Left lung (tissue), 10 donors: ENCODE results near the gene ACSM5. TPM values are rescaled to one million over a fixed set of nuclear protein-coding genes. Genes with fewer than 3 reads are reported as not detected.
"Not testable (repeated sequence)": the region's sequence is repeated elsewhere in the genome, so short reads cannot be mapped to it uniquely, and the experiment has no call there.

ENCODE experiments used
- ATAC-seq: fragments of 200-7000 bp; cut with Tn5 transposase; one replicate; pipeline ENCODE4 v1.9.1; 2020; ENCODE audit warnings: moderate library complexity
- DNase-seq, 4 donors: peaks; one replicate each; pipeline ENCODE4 v3.0.0-alpha.2; 2013 to 2020
- H3K27ac ChIP-seq, 2 donors: fragments of 200-600 bp; sonication (generic) in 1 of 2; one replicate each; pipeline versions ENCODE4 v1.5.0 to v1.8.0; 2020 to 2021
- H3K27me3 ChIP-seq, 2 donors: fragments of 200-600 bp; sonication (generic) in 1 of 2; one replicate each; pipeline versions ENCODE4 v1.5.0 to v1.8.0; 2020 to 2021
- H3K36me3 ChIP-seq, 2 donors: fragments of 200-600 bp; sonication (generic) in 1 of 2; one replicate each; pipeline versions ENCODE4 v1.5.0 to v1.8.0; 2020 to 2021
- H3K4me1 ChIP-seq, 2 donors: fragments of 200-600 bp; one replicate each; pipeline ENCODE4 v1.8.0; 2021
- H3K4me3 ChIP-seq, 2 donors: fragments of 200-600 bp; sonication (generic) in 1 of 2; one replicate each; pipeline versions ENCODE4 v1.5.0 to v1.8.0; 2020 to 2021; ENCODE audit warnings: mild to moderate bottlenecking in 1 of 2
- H3K9me3 ChIP-seq, 2 donors: fragments of 200-600 bp; sonication (generic) in 1 of 2; one replicate each; pipeline versions ENCODE4 v1.5.0 to v1.8.0; 2020 to 2021
- CTCF ChIP-seq, 2 donors: fragments of 200-600 bp; sonication (generic) in 1 of 2; IDR thresholded peaks; one replicate each; pipeline versions ENCODE4 v1.5.0 to v1.8.0; 2021; ENCODE audit warnings: antibody characterized with exemption in 2 of 2
- intact Hi-C, 2 donors: fragments of 100-400 bp; cut with DNase I; formaldehyde crosslinking; loops; one replicate each; pipeline versions ENCODE4 v1.11.2 to v1.14.2; 2022
- polyA plus RNA-seq, 6 donors: library from polyadenylated mRNA; unstranded; fragments of 120-200 nt; gene quantifications; one replicate each; pipeline ENCODE4 v1.2.1, GENCODE V29; 2013; ENCODE audit not compliant: insufficient read length in 6 of 6
- total RNA-seq, 2 donors: library from RNA; stranded (reverse); fragmentation: NEBNext Ultra II Directional; extraction: Animal tissue kit (Norgen Biotek cat#: 25700); gene quantifications; one replicate each; pipeline ENCODE4 v1.2.1, GENCODE V29; 2021
- donor health status: DM: no; HTN: yes; CAD: no.
- donor health status: DM: no; HTN: no; CAD: no.

The ACSM5 gene
- total and polyA plus RNA-seq, 8 donors = 0.24 to 3.1 (median 0.65) TPM

DNA sequence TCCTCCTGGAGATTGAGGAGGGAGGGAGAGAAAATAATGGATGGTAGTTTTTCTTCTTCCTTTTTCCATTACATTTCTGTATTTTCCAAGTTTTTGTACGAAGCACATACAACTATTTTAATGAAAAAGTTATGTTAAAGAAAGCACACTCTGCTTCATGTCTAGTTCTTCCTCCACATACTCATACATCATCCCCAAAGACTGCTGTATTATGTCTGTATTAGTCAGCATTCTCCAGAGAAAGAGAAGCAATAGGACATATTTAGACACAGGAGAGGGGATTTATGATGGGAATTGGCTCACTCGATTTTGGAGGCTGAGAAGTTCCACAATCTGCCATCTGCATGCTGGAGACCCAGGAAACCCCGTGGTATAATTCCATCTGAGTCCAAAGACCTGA, 31.9 kb downstream of the ACSM5 start:
- Histone ChIP-seq H3K36me3 (no peaks in the 10 kb centered on the region), H3K4me1 (no peaks in the 10 kb centered on the region), H3K27me3 (no peaks in the 10 kb centered on the region), H3K9me3 (no peaks in the 10 kb centered on the region), H3K27ac (no peak overlapping the region), H3K4me3 (no peak overlapping the region)
- no peak for TF ChIP-seq CTCF (IDR thresholded peaks at IDR 0.05)
- peak; percentile 34 for ATAC-seq
- DNase-seq = no peak
- intact Hi-C loops = no loop called here

DNA sequence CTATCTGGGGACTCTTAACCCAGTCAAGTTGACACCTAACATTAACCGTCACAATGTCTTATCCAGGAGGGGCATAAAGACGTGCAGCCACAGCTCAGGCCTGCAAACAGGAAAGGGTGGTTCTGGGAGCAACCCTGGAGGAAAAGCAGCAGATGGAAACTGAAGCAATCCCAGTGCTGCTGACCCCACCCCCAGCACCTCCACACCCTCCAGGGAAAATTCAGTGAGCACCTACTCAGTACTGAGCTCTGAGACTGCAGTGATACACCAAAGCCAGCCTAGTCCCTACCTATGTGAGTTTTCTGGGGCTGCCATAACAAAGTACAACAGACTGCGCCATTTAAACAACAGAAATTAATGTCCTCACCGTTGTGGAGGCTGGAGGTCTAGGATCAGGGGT, 32.5 kb downstream of the ACSM5 start:
- H3K36me3 ChIP-seq, ATAC-seq, H3K27ac ChIP-seq, H3K4me3 ChIP-seq, DNase-seq, intact Hi-C loops, H3K9me3 ChIP-seq, H3K27me3 ChIP-seq, H3K4me1 ChIP-seq: not testable (repeated sequence)

- H3K36me3 ChIP-seq, DNase-seq, H3K9me3 ChIP-seq, ATAC-seq, H3K27me3 ChIP-seq, H3K4me3 ChIP-seq, H3K27ac ChIP-seq, H3K4me1 ChIP-seq, intact Hi-C loops: not testable (repeated sequence)
Measured at GRCh38 chr16:20446652-20447393, 37.5 kb downstream of the ACSM5 start.

GRCh38 chr16:20451364-20451763, 42.0 kb downstream of the ACSM5 start, which contains the start of gene ACSM2A:
Gene ACSM2A, plus strand, starts transcription at chr16:20451521. Its CDS starts 8,594 bp downstream, at chr16:20460115.
- H3K9me3 ChIP-seq, H3K36me3 ChIP-seq, H3K27me3 ChIP-seq, intact Hi-C loops, ATAC-seq, H3K4me1 ChIP-seq, DNase-seq, H3K4me3 ChIP-seq, H3K27ac ChIP-seq: not testable (repeated sequence)

DNA sequence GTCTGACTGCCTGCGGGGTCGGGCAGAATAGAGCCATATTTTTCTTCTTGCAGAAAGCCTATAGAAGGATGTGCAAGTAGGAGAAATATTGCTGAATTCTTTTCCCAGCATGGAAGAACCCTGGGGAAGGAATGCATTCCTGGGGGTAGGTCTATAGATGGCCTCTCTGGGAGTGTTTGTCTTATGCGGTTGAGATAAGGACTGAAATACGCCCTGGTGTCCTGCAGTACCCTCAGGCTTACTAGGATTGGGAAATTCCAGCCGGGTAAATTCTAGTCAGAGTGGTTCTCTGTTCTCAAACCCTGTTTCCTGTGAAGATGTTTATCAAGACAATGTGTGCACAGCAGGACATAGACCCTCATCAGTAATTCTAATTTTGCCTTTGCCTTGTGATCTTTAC, 44.3 kb downstream of the ACSM5 start:
- intact Hi-C loops, H3K4me1 ChIP-seq, ATAC-seq: not testable (repeated sequence)

GRCh38 chr16:20459227-20459626, 49.9 kb downstream of the ACSM5 start:
- H3K27ac ChIP-seq, H3K4me1 ChIP-seq, DNase-seq, H3K9me3 ChIP-seq, H3K27me3 ChIP-seq, ATAC-seq, intact Hi-C loops, H3K4me3 ChIP-seq, H3K36me3 ChIP-seq: not testable (repeated sequence)

More for the DNA sequence above, 44.3 kb downstream of the ACSM5 start:
- not testable (repeated sequence) for H3K36me3 ChIP-seq, DNase-seq, H3K27me3 ChIP-seq, H3K9me3 ChIP-seq, H3K27ac ChIP-seq, H3K4me3 ChIP-seq

GRCh38 chr16:20460313-20460712, 51.0 kb downstream of the ACSM5 start:
- DNase-seq, H3K9me3 ChIP-seq, intact Hi-C loops, H3K4me1 ChIP-seq, ATAC-seq, H3K4me3 ChIP-seq, H3K27ac ChIP-seq, H3K27me3 ChIP-seq, H3K36me3 ChIP-seq: not testable (repeated sequence)

DNA sequence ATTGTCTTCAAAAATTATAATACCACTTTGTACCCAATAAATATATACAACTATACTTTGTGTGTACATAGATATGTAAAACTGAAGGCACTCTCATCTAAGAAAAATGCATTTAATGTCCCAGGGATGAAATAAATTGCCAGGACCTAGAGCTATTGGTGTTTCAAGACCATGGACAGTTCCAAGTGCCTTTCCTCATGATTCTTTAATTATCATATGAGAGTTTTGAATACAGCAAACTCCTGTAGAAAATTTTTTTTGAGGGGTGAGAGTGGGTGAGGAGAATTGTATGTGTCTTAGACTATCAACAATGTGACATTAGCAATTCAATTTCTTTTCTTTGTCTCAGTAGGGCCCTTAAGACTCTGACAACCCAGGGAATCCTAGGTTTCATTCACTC, 59.6 kb downstream of the ACSM5 start:
- H3K4me1 ChIP-seq, H3K27me3 ChIP-seq, H3K36me3 ChIP-seq, DNase-seq, H3K27ac ChIP-seq, H3K4me3 ChIP-seq, ATAC-seq, intact Hi-C loops, H3K9me3 ChIP-seq: not testable (repeated sequence)

- H3K4me1 ChIP-seq, H3K9me3 ChIP-seq, ATAC-seq, intact Hi-C loops, H3K27me3 ChIP-seq, H3K36me3 ChIP-seq, DNase-seq, H3K4me3 ChIP-seq, H3K27ac ChIP-seq: not testable (repeated sequence)
Measured at GRCh38 chr16:20469930-20470329, 60.6 kb downstream of the ACSM5 start.

- DNase-seq, H3K4me1 ChIP-seq, ATAC-seq, H3K27me3 ChIP-seq, H3K27ac ChIP-seq, H3K9me3 ChIP-seq, intact Hi-C loops, H3K36me3 ChIP-seq, H3K4me3 ChIP-seq: not testable (repeated sequence)
Measured at GRCh38 chr16:20470732-20471131, 61.4 kb downstream of the ACSM5 start.

DNA sequence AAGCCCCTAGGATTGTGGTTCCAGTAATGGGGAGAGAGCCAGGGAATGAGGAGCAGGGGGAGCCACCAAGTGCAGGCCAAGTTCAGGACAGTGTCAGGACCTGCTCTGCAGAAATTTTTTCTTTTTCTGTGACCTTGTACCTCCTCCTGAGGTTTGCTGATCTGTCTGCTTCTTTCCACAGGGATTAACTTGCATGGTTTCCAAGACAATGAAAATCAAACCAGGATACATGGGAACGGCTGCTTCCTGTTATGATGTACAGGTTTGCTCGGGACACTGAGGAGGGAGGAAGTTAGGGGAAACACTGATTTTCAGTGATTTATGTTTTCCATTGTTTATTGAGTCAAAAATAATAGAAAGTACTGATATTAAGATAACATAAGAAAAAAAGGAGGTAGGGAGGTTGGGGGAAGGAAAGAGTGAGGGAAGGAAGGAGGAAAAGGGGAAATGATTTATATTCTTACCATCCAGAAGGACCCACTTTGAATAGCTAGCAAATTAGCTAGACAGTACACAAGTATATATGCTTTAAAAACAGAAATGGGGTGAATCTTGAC, 67.9 kb downstream of the ACSM5 start:
- DNase-seq, ATAC-seq, H3K36me3 ChIP-seq, H3K4me1 ChIP-seq, H3K27ac ChIP-seq, H3K9me3 ChIP-seq, H3K4me3 ChIP-seq, H3K27me3 ChIP-seq, intact Hi-C loops: not testable (repeated sequence)

- H3K4me1 ChIP-seq, H3K36me3 ChIP-seq, H3K27me3 ChIP-seq, H3K9me3 ChIP-seq, intact Hi-C loops, DNase-seq, H3K4me3 ChIP-seq, ATAC-seq, H3K27ac ChIP-seq: not testable (repeated sequence)
Measured at GRCh38 chr16:20483989-20484388, 74.7 kb downstream of the ACSM5 start.
